ENCODE measurements around the gene MACROD2.

The MACROD2 gene

GRCh38 chr20:14488756-14489479, 493.6 kb downstream of the MACROD2 start:
- no peak for DNase-seq

- DNase-seq = no peak
Observed at GRCh38 chr20:14489544-14489943, 494.2 kb downstream of the MACROD2 start.

- no peak for DNase-seq
Observed at GRCh38 chr20:14491436-14491835, 496.1 kb downstream of the MACROD2 start.

- DNase-seq = no peak
Observed at GRCh38 chr20:14493408-14493807, 498.1 kb downstream of the MACROD2 start.

- no peak for DNase-seq
Observed at GRCh38 chr20:14494355-14494754, 499.0 kb downstream of the MACROD2 start.

DNA sequence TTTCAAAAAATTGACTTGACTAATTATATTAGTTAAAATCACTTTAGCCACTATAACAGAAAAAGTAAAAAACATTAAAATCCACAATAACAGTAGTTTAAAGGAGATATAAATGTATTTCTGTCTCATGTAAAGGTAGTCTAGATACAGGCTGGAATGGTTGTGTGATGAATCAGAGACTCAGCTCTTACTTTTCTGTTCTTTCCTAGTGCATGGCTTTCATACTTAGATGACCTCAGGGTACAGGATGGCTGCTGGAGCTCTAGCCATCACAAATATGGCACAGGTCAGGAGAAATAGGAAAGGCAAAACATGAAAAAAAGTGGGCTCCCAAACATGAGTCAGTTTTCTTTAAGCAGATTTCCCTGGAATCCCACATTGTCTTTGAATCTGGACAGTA, 499.8 kb downstream of the MACROD2 start:
- DNase-seq = no peak

DNA sequence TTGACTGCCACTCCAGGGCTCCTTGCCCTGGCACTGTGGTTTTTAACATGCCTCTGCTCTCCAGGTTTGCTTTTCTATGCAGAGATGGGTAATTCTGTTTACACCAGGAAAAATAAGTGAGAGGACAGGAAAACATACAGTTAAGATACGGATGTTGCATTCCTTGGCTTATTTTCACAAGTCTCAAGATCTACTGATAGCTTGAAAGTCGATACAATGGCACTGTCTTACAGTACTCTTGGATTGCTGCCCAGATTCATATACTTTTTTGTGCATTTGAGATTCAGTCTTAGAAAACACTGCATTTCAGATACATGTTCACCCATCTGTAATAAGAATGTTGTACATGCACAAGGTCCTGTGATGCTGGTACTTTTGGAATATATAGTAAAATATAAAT, 501.7 kb downstream of the MACROD2 start:
- DNase-seq = no peak

DNA sequence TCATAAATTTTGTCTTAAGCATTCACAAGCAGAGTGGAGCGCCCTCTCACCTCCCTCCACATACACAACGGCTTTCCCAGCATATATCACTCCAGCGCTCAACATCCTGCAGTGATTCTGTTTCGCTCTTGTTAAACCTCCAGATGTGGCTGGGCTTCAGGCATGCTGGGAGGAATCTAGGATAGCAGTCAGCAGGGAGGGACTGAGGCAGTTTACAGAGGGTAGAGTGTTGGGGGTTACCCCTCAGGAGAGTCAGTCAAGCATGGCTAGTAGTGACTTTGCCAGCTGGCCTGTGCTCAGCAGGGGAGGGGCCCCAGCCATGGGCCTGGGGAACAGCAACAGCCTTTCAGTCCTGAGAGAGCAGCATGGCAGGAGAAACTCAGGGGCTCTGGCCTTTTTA, 503.5 kb downstream of the MACROD2 start:
- no peak for DNase-seq

DNA sequence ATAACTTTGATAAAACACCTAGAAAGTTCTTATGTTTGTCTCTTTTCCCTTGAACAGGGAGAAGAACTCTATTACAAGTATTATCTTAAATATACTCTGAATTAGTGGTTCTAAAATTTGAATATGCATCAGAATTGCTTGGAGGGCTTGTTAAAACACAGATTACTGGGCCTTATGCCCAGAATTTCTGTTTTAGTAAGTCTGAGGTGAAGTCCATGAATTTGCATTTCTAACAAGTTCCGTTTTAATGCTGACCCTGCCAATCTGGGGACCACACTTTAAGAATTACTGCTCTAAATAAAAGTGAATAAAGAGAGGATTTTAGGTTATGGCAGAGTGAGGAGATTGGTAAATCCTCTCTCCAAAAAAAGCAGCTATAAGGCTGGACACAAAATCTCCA, 510.2 kb downstream of the MACROD2 start:
- no peak for DNase-seq

GRCh38 chr20:14507711-14508110, 512.4 kb downstream of the MACROD2 start:
- no peak for DNase-seq

DNA sequence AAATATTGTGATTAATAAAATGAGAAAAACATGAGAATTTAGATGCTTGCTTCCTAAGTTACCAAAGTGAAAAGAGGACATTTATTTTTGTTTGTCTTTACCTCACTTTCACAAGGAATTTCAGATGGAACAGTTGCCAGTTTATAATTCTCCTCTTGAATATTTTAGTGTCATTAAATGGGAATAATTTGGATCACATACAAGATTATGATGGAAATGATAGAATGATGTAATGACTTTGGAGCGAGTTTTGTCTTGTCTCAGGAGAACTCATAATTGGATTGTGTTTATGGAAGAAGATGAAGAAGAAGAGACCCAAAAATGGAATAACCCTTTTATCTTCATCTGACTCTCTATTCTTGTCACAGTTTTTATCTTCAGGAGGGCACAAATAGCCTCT, 515.0 kb downstream of the MACROD2 start:
- DNase-seq = no peak

DNA sequence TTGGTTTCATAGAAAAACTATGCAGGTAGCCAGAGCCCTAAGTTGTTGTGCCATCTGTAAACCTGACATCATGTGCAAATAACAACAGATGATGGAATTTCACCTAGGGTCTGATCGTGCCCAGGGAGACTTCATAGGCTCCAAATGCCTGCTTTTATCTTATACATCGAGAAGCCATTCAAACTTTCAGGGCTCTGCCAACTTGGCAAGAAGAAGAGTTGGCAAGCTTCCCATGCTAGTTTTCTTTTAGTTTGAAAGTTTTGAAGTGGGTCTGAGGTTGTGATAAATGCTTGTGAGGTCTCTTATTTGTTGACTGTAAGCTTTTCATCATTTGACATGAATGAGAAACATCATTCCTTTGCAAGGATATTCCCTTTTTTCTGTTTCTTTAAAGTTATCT, 517.5 kb downstream of the MACROD2 start:
- no peak for DNase-seq

- DNase-seq = no peak
Observed at GRCh38 chr20:14518648-14519047, 523.3 kb downstream of the MACROD2 start.

- no peak for DNase-seq
Observed at GRCh38 chr20:14521016-14521415, 525.7 kb downstream of the MACROD2 start.

GRCh38 chr20:14521436-14521835, 526.1 kb downstream of the MACROD2 start:
- DNase-seq = no peak

DNA sequence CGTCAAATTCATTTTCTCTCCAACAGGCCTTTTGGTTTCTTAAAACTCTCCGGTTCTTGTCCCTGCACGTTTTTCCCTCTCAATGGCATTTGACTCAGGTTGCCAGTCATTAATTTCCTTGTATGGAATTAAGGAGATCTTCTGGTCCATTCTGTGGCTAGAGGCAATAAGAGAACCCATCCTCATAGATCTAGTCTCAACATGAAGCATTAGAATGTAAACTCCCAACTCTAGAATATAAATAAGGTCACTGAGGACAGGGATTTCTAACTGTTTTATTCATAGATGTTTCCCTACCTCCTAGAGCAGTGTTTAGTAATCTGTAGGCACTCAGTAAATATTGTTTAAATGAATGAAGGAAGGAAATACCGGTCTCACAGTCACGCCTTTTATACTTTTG, 527.3 kb downstream of the MACROD2 start:
- DNase-seq = no peak

DNA sequence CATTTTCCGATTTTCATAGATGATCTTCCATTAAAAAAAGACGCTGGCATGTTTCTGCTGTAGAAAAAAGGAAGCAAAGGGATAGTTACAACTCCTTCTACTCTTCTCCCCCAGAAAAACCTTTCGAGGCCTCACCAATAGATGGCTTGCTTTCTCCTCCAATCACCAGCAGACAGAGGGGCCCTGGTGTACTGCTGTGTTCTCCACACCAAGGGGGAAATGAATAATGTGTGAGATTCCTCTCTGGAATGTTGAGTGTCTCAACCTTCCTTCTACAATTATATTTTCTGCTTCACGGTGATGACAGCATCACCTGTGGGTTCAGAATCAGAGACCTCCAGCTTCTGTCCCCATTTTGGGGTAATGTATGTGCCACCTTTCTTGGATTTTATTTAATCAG, 527.8 kb downstream of the MACROD2 start:
- no peak for DNase-seq

GRCh38 chr20:14525426-14525825, 530.1 kb downstream of the MACROD2 start:
- DNase-seq = no peak

DNA sequence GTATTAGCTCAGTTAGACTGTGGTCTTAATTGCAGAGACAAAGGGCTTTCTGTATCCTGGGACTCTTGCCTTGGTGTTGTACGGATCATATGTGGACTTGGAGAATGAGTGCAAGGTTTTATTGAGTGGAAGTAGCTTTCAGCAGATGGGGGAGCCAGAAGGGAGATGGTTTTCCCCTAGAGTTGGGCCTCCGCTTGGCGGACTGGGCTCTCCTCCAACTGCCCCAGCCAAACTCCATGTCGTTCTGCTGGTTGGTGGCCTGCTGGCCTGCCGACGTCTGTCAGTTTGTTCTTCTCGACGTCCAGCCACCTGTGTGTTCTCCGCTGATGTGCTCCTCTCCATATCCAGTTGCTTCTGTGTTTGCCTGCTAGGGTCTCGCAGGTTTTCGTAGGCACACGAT, 531.6 kb downstream of the MACROD2 start:
- DNase-seq = no peak

DNA sequence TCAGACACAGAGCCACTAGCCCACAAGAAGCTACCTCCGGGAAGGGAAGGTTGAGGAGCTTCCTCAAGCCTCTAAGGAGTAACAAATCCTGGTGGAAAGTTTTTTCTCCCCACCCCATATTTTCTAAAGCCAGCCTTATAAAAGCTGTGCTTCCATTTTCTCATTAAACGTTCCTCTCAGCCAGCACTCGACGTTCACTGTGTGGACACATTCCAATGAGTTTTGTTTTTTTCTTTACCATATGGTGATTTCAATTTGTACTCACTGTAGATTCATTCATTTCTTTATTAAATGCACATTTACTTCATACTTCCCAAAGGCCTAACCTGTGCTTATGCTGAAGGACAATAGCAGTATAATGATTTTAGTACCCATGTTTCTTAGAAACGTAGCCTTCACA, 536.5 kb downstream of the MACROD2 start:
- no peak for DNase-seq

DNA sequence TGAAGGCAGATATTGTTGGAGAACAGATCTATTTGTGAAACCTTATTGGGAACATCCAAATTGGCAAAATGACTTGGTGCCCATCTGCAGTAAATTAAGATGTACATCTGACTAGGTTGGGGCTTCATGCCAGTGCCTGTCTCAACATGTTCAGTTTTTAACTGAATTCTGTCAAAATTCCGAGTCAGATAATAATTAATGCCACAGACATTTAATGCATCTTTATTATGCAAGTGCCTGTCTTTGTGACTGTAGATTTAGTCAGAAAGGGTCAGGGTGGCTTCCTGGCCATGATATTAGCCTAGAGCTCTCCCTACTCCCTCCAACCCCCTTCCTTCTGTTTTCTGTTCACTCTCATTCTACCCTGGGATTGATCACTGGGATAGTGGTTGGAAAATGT, 541.4 kb downstream of the MACROD2 start:
- no peak for DNase-seq

- no peak for DNase-seq
Observed at GRCh38 chr20:14538433-14538832, 543.1 kb downstream of the MACROD2 start.

- no peak for DNase-seq
Observed at GRCh38 chr20:14543040-14543439, 547.7 kb downstream of the MACROD2 start.

GRCh38 chr20:14544688-14545087, 549.4 kb downstream of the MACROD2 start:
- no peak for DNase-seq

DNA sequence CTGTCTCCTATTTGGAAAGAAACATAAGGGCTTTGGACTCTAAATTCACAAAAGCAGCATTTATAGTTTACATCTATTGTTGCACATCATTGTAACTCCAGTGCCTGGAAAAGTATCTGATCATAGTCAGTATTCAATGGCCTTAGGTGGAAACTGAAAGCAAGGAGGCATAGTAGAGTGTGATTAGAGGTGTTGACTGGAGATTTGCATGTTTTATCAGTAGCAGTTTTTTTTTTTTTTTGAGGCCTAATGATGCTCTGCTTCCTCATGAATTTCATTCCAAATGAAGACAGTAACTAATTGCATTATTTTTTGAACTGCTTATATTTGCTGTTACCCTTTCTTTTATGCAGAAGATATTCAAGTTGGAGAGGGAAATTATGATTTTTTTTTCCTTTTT, 555.3 kb downstream of the MACROD2 start:
- no peak for DNase-seq
